Head of caudate nucleus (tissue), 42 donors: ENCODE data around the gene UPK3B.
A peak's percentile ranks its signal among the peaks of the same experiment; 100 is the strongest.
"Not testable (repeated sequence)": the region's sequence is repeated elsewhere in the genome, so short reads cannot be mapped to it uniquely, and the experiment has no call there.

Source experiments
- DNase-seq, 42 donors: peaks; one replicate each; pipeline versions ENCODE4 v3.0.0 to v3.0.0-alpha.2; 2020 to 2021; ENCODE audit warnings: mixed read lengths in 7 of 42
- intact Hi-C: fragments of 100-400 bp; cut with DNase I; formaldehyde crosslinking; loops from one replicate; pipeline ENCODE4 v1.15.0; 2022

Gene UPK3B

GRCh38 chr7:76509931-76510877 is at the start of gene UPK3B:
UPK3B (plus strand) TSS chr7:76510552; CDS start chr7:76510653, 101 bp downstream.
- DNase-seq = peak in 1 of 42 donors; percentile 19

GRCh38 chr7:76460767-76461166 is 49.6 kb upstream of the UPK3B start:
- intact Hi-C loops = not testable (repeated sequence)
- peak in 1 of 42 donors; percentile 26 for DNase-seq

More at GRCh38 chr7:76509931-76510877, at the start of gene UPK3B:
- intact Hi-C loops = no loop called here

- intact Hi-C loops = not testable (repeated sequence)
- peak in 31 of 42 donors; percentile 13 to 67 (median 34) for DNase-seq
These were observed 48.8 kb upstream of the UPK3B start, which contains the start of gene DTX2 for GRCh38 chr7:76461464-76462101. DTX2 (plus strand) TSS chr7:76461709; CDS start chr7:76480510, 18,801 bp downstream.

- intact Hi-C loops, DNase-seq: not testable (repeated sequence)
These were observed 48.0 kb upstream of the UPK3B start for GRCh38 chr7:76462271-76462882.

GRCh38 chr7:76464959-76465358 is 45.4 kb upstream of the UPK3B start:
- intact Hi-C loops = not testable (repeated sequence)
- peak in 1 of 42 donors; percentile 9 for DNase-seq

GRCh38 chr7:76465950-76466349 is 44.4 kb upstream of the UPK3B start:
- DNase-seq, intact Hi-C loops: not testable (repeated sequence)

- intact Hi-C loops = not testable (repeated sequence)
- peak in 1 of 42 donors; percentile 30 for DNase-seq
These were observed 42.5 kb upstream of the UPK3B start for GRCh38 chr7:76467743-76468404.

- DNase-seq, intact Hi-C loops: not testable (repeated sequence)
These were observed 38.7 kb upstream of the UPK3B start for GRCh38 chr7:76471556-76472221.

- DNase-seq, intact Hi-C loops: not testable (repeated sequence)
These were observed 37.3 kb upstream of the UPK3B start for GRCh38 chr7:76473097-76473496.

- intact Hi-C loops, DNase-seq: not testable (repeated sequence)
These were observed 34.1 kb upstream of the UPK3B start for GRCh38 chr7:76476280-76476679.

- DNase-seq, intact Hi-C loops: not testable (repeated sequence)
These were observed 33.4 kb upstream of the UPK3B start for GRCh38 chr7:76476742-76477474.

- intact Hi-C loops, DNase-seq: not testable (repeated sequence)
These were observed 30.7 kb upstream of the UPK3B start for GRCh38 chr7:76479628-76480027.

GRCh38 chr7:76480403-76481253 is 29.7 kb upstream of the UPK3B start:
- intact Hi-C loops = not testable (repeated sequence)
- peak in 27 of 42 donors; percentile 15 to 69 (median 43) for DNase-seq

GRCh38 chr7:76482660-76483059 is 27.7 kb upstream of the UPK3B start:
- intact Hi-C loops, DNase-seq: not testable (repeated sequence)

GRCh38 chr7:76483081-76483480 is 27.3 kb upstream of the UPK3B start:
- DNase-seq, intact Hi-C loops: not testable (repeated sequence)

GRCh38 chr7:76484456-76484855 is 25.9 kb upstream of the UPK3B start:
- DNase-seq, intact Hi-C loops: not testable (repeated sequence)
